ENCODE measurements around the gene HIGD1C.
A peak's percentile ranks its signal among the peaks of the same experiment; 100 is the strongest.

HIGD1C gene

DNA sequence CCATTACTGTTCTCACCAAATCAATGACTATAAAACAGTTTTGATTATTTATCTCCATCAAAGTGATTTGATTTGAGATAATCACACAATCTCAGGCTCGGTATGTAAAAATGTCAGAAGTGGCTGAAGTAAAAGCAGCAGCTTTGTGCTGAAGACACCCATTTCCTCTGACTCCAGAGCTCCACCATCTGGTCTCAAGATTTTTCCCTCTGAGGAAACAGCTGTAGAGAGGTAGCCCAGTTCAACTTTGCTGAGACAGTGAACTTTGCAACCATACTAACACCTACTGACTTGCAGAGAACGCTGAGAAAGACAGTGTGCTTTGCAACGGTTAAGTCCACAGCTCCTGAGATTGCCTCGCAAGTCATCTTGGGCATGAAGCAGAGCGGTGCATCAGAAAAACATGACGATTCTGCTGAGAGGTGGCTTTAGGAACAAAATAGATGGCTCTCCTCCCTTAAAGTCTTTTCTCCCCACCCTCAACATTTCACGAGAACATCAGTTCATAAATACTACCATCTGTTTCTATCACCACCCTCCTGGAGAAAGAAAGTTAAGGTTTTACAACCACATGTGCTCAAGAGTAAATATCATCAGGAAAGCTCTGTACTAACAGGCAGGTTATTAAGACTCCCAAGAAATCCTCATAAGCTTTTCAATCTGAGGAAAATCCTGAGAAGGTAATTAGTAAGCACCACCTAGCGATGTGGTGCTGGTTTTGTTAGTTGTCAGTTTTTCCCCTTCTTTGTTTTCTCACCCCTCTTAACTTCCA is 34.8 kb downstream of the HIGD1C start:
- DNase-seq (ENCODE audit: low read depth in 1 of 2, low spot score in 1 of 2), result peak; percentile 15 to 47
- TF ChIP-seq POLR2AphosphoS5 (IDR thresholded peaks at IDR 0.05; ENCODE audit: low read depth) (no peak), CTCF (IDR thresholded peaks at IDR 0.05; ENCODE audit: insufficient read depth, low read length) (peak; percentile 27)
- TF ChIP-seq, protein P1, sequence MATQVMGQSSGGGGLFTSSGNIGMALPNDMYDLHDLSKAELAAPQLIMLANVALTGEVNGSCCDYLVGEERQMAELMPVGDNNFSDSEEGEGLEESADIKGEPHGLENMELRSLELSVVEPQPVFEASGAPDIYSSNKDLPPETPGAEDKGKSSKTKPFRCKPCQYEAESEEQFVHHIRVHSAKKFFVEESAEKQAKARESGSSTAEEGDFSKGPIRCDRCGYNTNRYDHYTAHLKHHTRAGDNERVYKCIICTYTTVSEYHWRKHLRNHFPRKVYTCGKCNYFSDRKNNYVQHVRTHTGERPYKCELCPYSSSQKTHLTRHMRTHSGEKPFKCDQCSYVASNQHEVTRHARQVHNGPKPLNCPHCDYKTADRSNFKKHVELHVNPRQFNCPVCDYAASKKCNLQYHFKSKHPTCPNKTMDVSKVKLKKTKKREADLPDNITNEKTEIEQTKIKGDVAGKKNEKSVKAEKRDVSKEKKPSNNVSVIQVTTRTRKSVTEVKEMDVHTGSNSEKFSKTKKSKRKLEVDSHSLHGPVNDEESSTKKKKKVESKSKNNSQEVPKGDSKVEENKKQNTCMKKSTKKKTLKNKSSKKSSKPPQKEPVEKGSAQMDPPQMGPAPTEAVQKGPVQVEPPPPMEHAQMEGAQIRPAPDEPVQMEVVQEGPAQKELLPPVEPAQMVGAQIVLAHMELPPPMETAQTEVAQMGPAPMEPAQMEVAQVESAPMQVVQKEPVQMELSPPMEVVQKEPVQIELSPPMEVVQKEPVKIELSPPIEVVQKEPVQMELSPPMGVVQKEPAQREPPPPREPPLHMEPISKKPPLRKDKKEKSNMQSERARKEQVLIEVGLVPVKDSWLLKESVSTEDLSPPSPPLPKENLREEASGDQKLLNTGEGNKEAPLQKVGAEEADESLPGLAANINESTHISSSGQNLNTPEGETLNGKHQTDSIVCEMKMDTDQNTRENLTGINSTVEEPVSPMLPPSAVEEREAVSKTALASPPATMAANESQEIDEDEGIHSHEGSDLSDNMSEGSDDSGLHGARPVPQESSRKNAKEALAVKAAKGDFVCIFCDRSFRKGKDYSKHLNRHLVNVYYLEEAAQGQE (IDR thresholded peaks at IDR 0.05; ENCODE audit: insufficient replicate concordance, low read depth), result no peak
- Histone ChIP-seq H3K27ac (replicated peaks) (no peak overlapping the region), H3K4me3 (replicated peaks; ENCODE audit: insufficient read depth, low read length) (no peak overlapping the region), H3K27me3 (ENCODE audit: insufficient read depth, poor library complexity, severe bottlenecking) (no peaks in the 10 kb centered on the region)

GRCh38 chr12:50988051-50988450 is 35.7 kb downstream of the HIGD1C start:
- H3K4me3 ChIP-seq (replicated peaks; ENCODE audit: insufficient read depth, low read length), result no peak overlapping the region
- H3K27ac ChIP-seq (replicated peaks), result no peak overlapping the region
- no peak for DNase-seq (ENCODE audit: low read depth in 1 of 2, low spot score in 1 of 2)
- TF ChIP-seq, protein P1 (IDR thresholded peaks at IDR 0.05; ENCODE audit: insufficient replicate concordance, low read depth), result no peak
- TF ChIP-seq GABPA (IDR thresholded peaks at IDR 0.05; ENCODE audit: low read depth), result no peak
- TF ChIP-seq SPI1 (IDR thresholded peaks at IDR 0.05; ENCODE audit: borderline replicate concordance, low read depth), result no peak
- TF ChIP-seq CTCF (IDR thresholded peaks at IDR 0.05; ENCODE audit: insufficient read depth, low read length), result no peak
- TF ChIP-seq POLR2AphosphoS5 (IDR thresholded peaks at IDR 0.05; ENCODE audit: low read depth), result no peak
- no peaks in the 10 kb centered on the region for H3K27me3 ChIP-seq (ENCODE audit: insufficient read depth, poor library complexity, severe bottlenecking)

DNA sequence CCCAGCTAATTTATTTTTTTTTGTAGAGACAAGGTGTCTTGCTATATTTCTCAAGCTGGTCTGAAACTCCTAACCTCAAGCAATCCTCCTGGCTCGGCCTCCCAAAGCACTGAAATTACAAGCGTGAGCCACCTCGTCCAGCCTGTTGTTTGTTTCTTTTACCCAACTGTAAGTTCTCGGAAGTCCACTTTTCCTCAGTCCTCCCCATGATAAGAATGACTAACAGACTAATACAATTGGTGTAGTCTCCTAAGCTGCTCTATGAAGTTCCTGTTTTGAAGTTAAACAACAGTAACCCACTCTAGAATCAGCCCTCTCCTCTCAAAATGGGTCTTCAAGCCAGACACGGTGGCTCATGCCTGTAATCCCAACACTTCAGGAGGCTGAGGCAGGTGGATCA is 36.5 kb downstream of the HIGD1C start:
- TF ChIP-seq CTCF (IDR thresholded peaks at IDR 0.05; ENCODE audit: insufficient read depth, low read length) (no peak), GABPA (IDR thresholded peaks at IDR 0.05; ENCODE audit: low read depth) (no peak), SPI1 (IDR thresholded peaks at IDR 0.05; ENCODE audit: borderline replicate concordance, low read depth) (no peak), POLR2AphosphoS5 (IDR thresholded peaks at IDR 0.05; ENCODE audit: low read depth) (no peak)
- TF ChIP-seq, protein P1 (IDR thresholded peaks at IDR 0.05; ENCODE audit: insufficient replicate concordance, low read depth), result no peak
- Histone ChIP-seq H3K27ac (replicated peaks) (no peak overlapping the region), H3K27me3 (ENCODE audit: insufficient read depth, poor library complexity, severe bottlenecking) (no peaks in the 10 kb centered on the region), H3K4me3 (replicated peaks; ENCODE audit: insufficient read depth, low read length) (no peak overlapping the region)
- DNase-seq (ENCODE audit: low read depth in 1 of 2, low spot score in 1 of 2), result no peak
